Caco-2 (cell line): ENCODE measurements around the gene TNF. TPM values are rescaled to one million over a fixed set of nuclear protein-coding genes. Genes with fewer than 3 reads are reported as not detected.
A peak's percentile ranks its signal among the peaks of the same experiment; 100 is the strongest.

Experiments used
- BruUV-seq: library from RNA; stranded (reverse); fragments of 400-500 nt; replicated peaks from 2 replicates; lab custom pipeline; 2021; lab: Mats Ljungman, UMichigan
- CTCF ChIA-PET: fragments of 300-600 bp; sonication (Branson Sonifier 250); formaldehyde crosslinking; loops from one replicate; lab custom pipeline; 2022; ENCODE audit warnings: antibody characterized with exemption; lab: Charles Lee
- POLR2A ChIA-PET: fragments of 300-600 bp; sonication (Branson Sonifier 250); formaldehyde crosslinking; loops from one replicate; lab custom pipeline; 2022; ENCODE audit warnings: antibody characterized with exemption; lab: Charles Lee
- DNase-seq, 2 experiments: peaks; one replicate each; pipeline versions ENCODE4 v3.0.0 to v3.0.0-alpha.2; 2020 to 2022
- H3K27me3 ChIP-seq: replicated peaks from 2 replicates; pipeline ENCODE4 v1.6.0; 2011; ENCODE audit warnings: low read length; ENCODE audit not compliant: control insufficient read depth, insufficient read depth
- H3K36me3 ChIP-seq: 2 replicates; pipeline ENCODE4 v1.5.1; 2011; ENCODE audit warnings: low read length; ENCODE audit not compliant: control insufficient read depth, insufficient read depth
- H3K4me1 ChIP-seq: fragments of 250-450 bp; sonication (Bioruptor Pico); 2 replicates; pipeline ENCODE4 v1.5.1; 2020; ENCODE audit warnings: mild to moderate bottlenecking
- H3K4me3 ChIP-seq: 2 replicates; pipeline ENCODE4 v1.5.1; 2011; ENCODE audit warnings: low read depth, mild to moderate bottlenecking, control low read depth, low read length
- H3K9me3 ChIP-seq: fragments of 250-450 bp; sonication (Bioruptor Pico); 2 replicates; pipeline ENCODE4 v1.5.1; 2020; ENCODE audit warnings: mild to moderate bottlenecking, moderate library complexity
- H3K27ac Mint-ChIP-seq: one replicate; pipeline ENCODE4 v1.8.0; 2022; ENCODE audit warnings: mixed read lengths; ENCODE audit not compliant: unreplicated experiment
- H3K27me3 Mint-ChIP-seq: one replicate; pipeline ENCODE4 v1.8.0; 2022; ENCODE audit warnings: mixed read lengths; ENCODE audit not compliant: insufficient read depth, unreplicated experiment
- H3K36me3 Mint-ChIP-seq: one replicate; pipeline ENCODE4 v1.8.0; 2022; ENCODE audit warnings: mild to moderate bottlenecking, mixed read lengths; ENCODE audit not compliant: insufficient read depth, unreplicated experiment
- H3K4me1 Mint-ChIP-seq: one replicate; pipeline ENCODE4 v1.8.0; 2022; ENCODE audit warnings: low read depth, mixed read lengths; ENCODE audit not compliant: unreplicated experiment
- H3K4me3 Mint-ChIP-seq: one replicate; pipeline ENCODE4 v1.8.0; 2022; ENCODE audit warnings: mild to moderate bottlenecking, moderate library complexity, mixed read lengths; ENCODE audit not compliant: unreplicated experiment
- H3K9me3 Mint-ChIP-seq: one replicate; pipeline ENCODE4 v1.8.0; 2022; ENCODE audit warnings: mixed read lengths; ENCODE audit not compliant: unreplicated experiment
- intact Hi-C: fragments of 100-400 bp; cut with micrococcal nuclease; formaldehyde crosslinking; loops from one replicate; pipeline ENCODE4 v1.10.0; 2022; ENCODE audit not compliant: unreplicated experiment
- total RNA-seq: library from RNA; stranded (reverse); gene quantifications from 2 replicates; pipeline ENCODE4 v1.2.3, GENCODE V29; 2022
- TF ChIP-seq, protein P1 (sequence below), 2 experiments: fragments of 200-600 bp in 1 of 2; IDR thresholded peaks; 1 replicate in 1 of 2; 2 replicates in 1 of 2; pipeline versions ENCODE4 v1.5.1 to v1.8.0; 2011 to 2022; ENCODE audit warnings: antibody characterized with exemption in 1 of 2, control low read depth in 1 of 2, inconsistent platforms in 1 of 2, low read depth in 1 of 2, low read length in 1 of 2, mild to moderate bottlenecking in 1 of 2, moderate library complexity in 1 of 2; ENCODE audit not compliant: insufficient read depth in 1 of 2, severe bottlenecking in 1 of 2, unreplicated experiment in 1 of 2

Gene TNF
- total RNA-seq, 1 experiment from 2014 or later, result not detected

DNA sequence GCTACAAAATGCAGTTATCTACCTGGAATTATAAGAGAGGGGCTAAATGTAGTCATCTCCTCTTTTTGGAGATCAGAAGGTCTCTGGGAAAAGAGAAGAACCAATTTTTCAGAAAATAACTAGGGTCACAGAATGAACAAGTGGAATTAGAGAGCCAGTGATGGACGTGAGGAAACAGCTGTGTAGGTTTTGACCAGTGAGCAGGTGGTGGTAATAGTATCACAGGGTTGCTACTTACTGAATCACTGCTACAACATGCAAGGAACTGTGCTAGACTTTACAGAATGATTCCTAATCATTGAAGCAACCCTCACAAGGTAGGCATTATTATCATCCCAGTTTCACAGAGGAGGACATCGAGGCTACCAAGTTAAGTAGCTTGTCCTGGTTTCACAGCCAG lies 30.7 kb upstream of the TNF start:
- DNase-seq, result no peak
- Mint-ChIP-seq H3K4me1 (peaks cover 20% of the 10 kb centered on the region), H3K27ac (no peak overlapping the region), H3K4me3 (no peak overlapping the region), H3K9me3 (no peaks in the 10 kb centered on the region), H3K36me3 (peaks cover 38% of the 10 kb centered on the region), H3K27me3 (no peaks in the 10 kb centered on the region)
- Histone ChIP-seq H3K9me3 (no peaks in the 10 kb centered on the region), H3K27me3 (no peaks in the 10 kb centered on the region), H3K4me1 (peaks cover 6% of the 10 kb centered on the region), H3K4me3 (no peak overlapping the region), H3K36me3 (no peaks in the 10 kb centered on the region)
- BruUV-seq, result no TSS peak
- intact Hi-C loops, result loop anchor here (5.0 kb wide), 2 partner anchors 123 to 193 kb away; partner anchors contain the start of genes CLIC1, CSNK2B and LY6G5B
- ChIA-PET POLR2A (interaction anchor here (0.5 kb wide), 1 partner anchor 17 kb away, joined by 4 read pairs; no protein-coding TSS in a partner anchor), CTCF (interaction anchor here (0.7 kb wide), 1 partner anchor 54 kb away, joined by 3 read pairs; no protein-coding TSS in a partner anchor)
- TF ChIP-seq, protein P1, sequence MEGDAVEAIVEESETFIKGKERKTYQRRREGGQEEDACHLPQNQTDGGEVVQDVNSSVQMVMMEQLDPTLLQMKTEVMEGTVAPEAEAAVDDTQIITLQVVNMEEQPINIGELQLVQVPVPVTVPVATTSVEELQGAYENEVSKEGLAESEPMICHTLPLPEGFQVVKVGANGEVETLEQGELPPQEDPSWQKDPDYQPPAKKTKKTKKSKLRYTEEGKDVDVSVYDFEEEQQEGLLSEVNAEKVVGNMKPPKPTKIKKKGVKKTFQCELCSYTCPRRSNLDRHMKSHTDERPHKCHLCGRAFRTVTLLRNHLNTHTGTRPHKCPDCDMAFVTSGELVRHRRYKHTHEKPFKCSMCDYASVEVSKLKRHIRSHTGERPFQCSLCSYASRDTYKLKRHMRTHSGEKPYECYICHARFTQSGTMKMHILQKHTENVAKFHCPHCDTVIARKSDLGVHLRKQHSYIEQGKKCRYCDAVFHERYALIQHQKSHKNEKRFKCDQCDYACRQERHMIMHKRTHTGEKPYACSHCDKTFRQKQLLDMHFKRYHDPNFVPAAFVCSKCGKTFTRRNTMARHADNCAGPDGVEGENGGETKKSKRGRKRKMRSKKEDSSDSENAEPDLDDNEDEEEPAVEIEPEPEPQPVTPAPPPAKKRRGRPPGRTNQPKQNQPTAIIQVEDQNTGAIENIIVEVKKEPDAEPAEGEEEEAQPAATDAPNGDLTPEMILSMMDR (IDR thresholded peaks at IDR 0.05; ENCODE audit: insufficient read depth in 1 of 2, low read depth in 1 of 2, low read length in 1 of 2, severe bottlenecking in 1 of 2, unreplicated experiment in 1 of 2), result no peak

DNA sequence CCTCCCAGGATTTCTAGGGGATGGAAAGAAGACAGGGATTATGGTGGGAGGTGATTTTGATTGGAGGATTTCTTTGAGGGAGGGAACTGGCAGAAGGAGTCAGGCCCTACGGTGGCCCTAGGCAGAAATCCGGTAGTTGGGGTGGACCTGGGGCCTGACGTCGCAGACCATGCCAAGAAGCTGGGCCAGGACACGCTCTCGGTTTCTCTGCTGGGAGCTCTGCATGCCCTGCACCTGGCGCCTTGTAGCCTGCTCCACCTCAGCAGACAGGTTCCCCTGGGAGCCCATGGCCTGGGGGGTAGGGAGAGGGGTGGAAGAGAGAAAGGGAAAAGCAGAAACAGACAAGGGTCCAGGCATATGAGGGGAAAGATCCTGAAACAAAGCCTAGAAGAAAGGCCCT lies 30.1 kb upstream of the TNF start:
- Histone ChIP-seq H3K4me3 (no peak overlapping the region), H3K4me1 (peaks cover 6% of the 10 kb centered on the region), H3K36me3 (no peaks in the 10 kb centered on the region), H3K9me3 (no peaks in the 10 kb centered on the region), H3K27me3 (no peaks in the 10 kb centered on the region)
- H3K27me3 Mint-ChIP-seq, result no peaks in the 10 kb centered on the region
- BruUV-seq, result no TSS peak
- no peak overlapping the region for H3K4me3 Mint-ChIP-seq
- no peak for DNase-seq
- H3K4me1 Mint-ChIP-seq, result peaks cover 15% of the 10 kb centered on the region
- intact Hi-C loops, result loop anchor here (5.0 kb wide), 2 partner anchors 122 to 192 kb away; partner anchors contain the start of genes CLIC1, CSNK2B and LY6G5B
- peaks cover 38% of the 10 kb centered on the region for H3K36me3 Mint-ChIP-seq
- TF ChIP-seq, protein P1 (IDR thresholded peaks at IDR 0.05; ENCODE audit: insufficient read depth in 1 of 2, low read depth in 1 of 2, low read length in 1 of 2, severe bottlenecking in 1 of 2, unreplicated experiment in 1 of 2), result no peak
- no peaks in the 10 kb centered on the region for H3K9me3 Mint-ChIP-seq
- no peak overlapping the region for H3K27ac Mint-ChIP-seq
- ChIA-PET POLR2A (no interaction called here), CTCF (interaction anchor here (2.7 kb wide), 1 partner anchor 53 kb away, joined by 20 read pairs; no protein-coding TSS in a partner anchor)

DNA sequence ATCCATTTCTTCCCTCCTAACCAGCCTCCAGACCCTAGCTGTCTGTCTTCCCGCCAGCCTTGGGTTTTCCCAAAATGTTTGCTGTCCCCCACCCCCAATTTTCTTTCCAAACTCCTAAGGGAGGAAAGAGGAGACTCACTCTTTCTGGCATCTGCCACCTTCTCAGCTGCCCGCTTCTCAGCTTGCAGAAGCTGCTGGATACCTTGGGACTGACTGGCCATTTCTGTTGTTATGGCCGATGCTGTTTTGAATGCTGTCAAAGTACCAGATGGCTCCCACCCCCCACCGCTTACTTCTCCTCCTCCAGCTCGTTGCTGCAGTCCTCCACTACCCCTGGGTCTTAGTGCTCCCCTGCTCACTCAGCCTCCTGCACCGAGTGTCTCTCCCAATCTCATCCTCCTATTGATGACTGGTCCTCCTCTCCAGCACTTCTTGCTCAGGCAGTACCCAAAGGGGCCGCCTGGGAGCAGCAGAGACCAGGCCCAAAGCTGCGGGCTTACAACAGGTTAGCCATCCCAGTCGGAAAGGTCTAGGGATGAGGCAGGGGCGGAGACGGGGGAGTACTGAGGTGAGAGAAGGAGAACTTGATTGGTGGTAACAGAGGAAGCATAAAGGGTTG lies 28.9 kb upstream of the TNF start, which contains the start of gene ATP6V1G2:
Gene ATP6V1G2 (minus strand): TSS at position 270 of the 619 bp plus-strand sequence. CDS start 49 bp downstream, at position 221.
- H3K9me3 Mint-ChIP-seq, result no peaks in the 10 kb centered on the region
- no peaks in the 10 kb centered on the region for H3K27me3 Mint-ChIP-seq
- Histone ChIP-seq H3K9me3 (no peaks in the 10 kb centered on the region), H3K4me3 (peak within 1 kb of the TSS; percentile 44), H3K27me3 (no peaks in the 10 kb centered on the region), H3K4me1 (peaks cover 6% of the 10 kb centered on the region), H3K36me3 (no peaks in the 10 kb centered on the region)
- peaks cover 35% of the 10 kb centered on the region for H3K36me3 Mint-ChIP-seq
- H3K27ac Mint-ChIP-seq, result peak within 1 kb of the TSS; percentile 64
- DNase-seq, result peak; percentile 93 to 94
- intact Hi-C loops, result loop anchor here (1.0 to 5.0 kb wide), 7 partner anchors 38 to 191 kb away; partner anchors contain the start of genes APOM, CLIC1, CSNK2B and LY6G5B
- H3K4me1 Mint-ChIP-seq, result peaks cover 12% of the 10 kb centered on the region
- H3K4me3 Mint-ChIP-seq, result peak within 1 kb of the TSS; percentile 87
- TF ChIP-seq, protein P1 (IDR thresholded peaks at IDR 0.05; ENCODE audit: insufficient read depth in 1 of 2, low read depth in 1 of 2, low read length in 1 of 2, severe bottlenecking in 1 of 2, unreplicated experiment in 1 of 2), result peak; percentile 93 to 98
- no TSS peak for BruUV-seq
- POLR2A ChIA-PET, result no interaction called here
- CTCF ChIA-PET, result interaction anchor here (0.6 to 2.7 kb wide), 8 partner anchors 28 to 1093 kb away, joined by 3 to 20 read pairs (median 4); partner anchors contain the start of gene APOM
